Measurements from ENCODE around the gene ATCAY. TPM values are rescaled to one million over a fixed set of nuclear protein-coding genes. Genes with fewer than 3 reads are reported as not detected.

Gene ATCAY
- total RNA-seq, 1 experiment from 2014 or later: not detected

DNA sequence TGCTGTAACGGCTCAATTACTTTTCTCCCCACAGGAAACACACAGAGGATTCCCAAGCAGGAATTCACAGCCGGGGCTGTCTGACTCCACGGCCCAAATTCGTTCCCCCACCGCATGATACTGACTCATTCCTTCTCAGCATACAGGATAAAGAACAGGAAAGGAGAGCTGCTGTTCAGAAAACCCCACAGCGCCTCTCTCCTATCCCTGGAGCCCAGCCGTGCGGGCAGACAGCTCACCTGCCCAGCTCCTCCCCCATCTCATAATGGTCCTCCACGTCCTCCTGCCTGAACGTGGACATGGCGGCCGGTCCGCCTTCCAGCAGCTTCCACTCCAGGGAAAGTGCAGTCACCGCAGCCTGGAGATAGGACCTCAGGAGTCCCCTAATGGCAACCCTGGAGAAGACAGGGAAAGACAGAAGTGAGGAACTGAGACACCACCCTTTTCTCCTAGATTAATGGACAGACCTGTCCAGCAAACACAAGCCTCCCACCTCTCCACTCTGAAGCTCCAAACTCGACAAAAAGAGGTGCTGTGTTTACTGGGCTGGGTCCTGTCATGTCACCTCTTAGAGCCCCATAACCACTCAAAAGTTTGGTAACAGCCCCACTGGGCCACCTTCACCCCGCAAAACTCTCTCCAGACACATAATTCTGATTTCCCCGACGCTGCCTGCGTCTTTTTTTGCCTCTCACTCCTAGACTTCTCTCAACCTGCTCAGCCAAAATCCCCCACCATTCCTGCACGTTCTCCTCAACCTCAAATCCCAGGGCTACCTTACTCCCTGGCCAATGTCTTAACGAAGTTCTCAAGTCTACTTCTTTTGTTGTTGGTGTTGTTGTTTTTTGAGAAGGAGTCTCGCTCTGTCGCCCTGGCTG is 89.2 kb downstream of the ATCAY start:
- peak; percentile 37 for DNase-seq (ENCODE audit: low spot score)

DNA sequence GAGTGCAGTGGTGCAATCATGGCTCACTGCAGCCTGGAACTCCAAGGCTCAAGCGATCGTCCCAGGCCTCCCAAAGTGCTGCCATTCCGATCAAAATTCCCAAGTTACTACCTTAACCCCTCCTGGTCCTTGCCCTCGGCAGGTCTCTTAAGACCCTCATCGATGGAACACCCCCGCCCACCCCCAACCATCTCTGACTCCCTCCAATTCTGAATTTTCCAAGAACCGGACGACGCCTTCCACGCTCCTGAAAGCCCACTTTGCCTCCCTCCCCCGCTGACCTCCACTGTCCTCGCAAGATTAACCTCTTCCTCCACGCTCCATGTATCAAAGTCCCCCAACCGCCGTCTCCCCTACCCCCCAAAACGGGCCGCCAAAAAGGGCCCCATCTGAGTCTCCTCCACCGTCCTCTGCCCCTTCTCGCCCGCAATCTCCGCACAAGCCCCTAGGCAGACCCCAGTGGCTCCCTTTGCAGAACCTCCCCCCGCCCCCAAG is 89.9 kb downstream of the ATCAY start:
- DNase-seq (ENCODE audit: low spot score): no peak

DNA sequence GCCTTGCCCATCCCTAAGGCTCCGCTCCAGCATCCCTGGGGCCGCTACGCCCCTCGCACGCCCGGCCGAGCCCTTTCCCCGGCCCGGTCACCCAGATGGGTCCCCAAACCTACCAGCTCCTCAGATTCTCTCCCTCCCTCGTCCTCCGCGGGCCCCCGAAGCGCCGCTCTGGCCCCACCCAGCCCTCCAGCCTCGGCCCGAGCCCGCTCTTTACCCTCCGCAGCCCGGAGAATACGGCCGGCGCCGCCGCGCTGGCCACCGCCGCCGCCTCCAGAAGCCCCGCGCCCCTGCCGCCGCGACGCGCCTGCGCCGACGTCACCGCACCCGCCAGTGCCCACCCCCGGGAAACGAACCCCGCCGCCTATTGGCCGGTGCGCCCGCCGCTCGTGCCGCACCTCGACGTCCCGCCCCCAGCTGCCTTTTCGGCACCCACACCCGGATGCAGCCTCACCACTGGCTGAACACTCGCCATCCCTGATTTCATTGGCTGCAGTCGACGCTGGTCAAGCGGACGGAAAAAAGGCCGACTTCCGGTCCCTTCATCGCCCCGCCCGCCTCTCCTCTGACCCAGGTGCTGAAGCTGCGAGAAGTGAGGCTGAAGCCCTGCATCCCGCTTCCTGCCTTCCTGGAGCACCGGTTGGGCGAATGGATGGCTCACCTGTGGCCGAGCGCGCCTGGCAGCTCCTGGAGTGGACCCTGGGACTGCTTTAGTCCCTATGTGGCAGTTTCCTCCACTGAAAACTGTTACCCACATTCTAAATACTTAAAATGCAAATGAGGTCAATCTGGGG is 90.5 kb downstream of the ATCAY start, which contains the start of gene DAPK3:
TSS of gene DAPK3 (minus strand) at position 292 of the 791 bp plus-strand sequence. CDS start 1,364 bp downstream, outside the sequence.
- DNase-seq (ENCODE audit: low spot score): peak; percentile 92

DNA sequence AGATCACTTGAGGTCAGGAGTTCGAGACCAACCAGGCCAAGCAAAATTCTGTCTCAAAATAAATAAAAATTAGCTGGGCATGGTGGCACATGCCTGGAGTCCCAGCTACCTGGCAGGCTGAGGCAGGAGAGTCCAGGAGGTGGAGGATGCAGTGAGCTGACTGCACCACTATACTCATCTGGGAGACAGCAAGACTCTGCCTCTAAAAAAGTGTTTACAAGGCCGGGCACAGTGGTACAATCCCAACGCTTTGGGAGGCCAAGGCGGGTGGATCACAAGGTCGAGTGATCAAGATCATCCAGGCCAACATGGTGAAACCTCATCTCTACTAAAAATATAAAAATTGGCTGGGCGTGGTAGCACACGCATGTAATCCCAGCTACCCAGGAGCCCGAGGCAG is 94.7 kb downstream of the ATCAY start:
- DNase-seq (ENCODE audit: low spot score): no peak

DNA sequence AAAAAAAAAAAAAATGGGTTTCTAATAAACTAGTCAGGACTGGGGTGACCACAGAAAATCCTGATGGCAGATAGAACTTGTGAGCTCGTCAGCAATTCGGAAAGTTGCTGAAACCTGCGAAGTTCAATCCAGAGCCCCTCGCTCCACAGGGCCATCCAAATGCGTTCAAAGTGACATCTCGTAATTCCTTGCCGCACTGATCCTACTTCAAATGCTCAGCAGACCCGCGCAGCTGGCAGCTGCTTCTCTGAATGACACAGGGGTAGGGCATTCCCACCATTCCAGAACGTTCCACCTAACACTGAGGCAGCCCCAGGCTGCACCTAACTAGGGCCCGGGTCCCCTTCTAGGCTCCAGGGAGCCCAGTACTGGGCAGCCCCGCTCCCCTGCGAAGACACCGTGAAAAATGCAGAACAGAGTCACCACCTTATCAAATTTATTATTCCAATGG is 95.2 kb downstream of the ATCAY start:
- no peak for DNase-seq (ENCODE audit: low spot score)

DNA sequence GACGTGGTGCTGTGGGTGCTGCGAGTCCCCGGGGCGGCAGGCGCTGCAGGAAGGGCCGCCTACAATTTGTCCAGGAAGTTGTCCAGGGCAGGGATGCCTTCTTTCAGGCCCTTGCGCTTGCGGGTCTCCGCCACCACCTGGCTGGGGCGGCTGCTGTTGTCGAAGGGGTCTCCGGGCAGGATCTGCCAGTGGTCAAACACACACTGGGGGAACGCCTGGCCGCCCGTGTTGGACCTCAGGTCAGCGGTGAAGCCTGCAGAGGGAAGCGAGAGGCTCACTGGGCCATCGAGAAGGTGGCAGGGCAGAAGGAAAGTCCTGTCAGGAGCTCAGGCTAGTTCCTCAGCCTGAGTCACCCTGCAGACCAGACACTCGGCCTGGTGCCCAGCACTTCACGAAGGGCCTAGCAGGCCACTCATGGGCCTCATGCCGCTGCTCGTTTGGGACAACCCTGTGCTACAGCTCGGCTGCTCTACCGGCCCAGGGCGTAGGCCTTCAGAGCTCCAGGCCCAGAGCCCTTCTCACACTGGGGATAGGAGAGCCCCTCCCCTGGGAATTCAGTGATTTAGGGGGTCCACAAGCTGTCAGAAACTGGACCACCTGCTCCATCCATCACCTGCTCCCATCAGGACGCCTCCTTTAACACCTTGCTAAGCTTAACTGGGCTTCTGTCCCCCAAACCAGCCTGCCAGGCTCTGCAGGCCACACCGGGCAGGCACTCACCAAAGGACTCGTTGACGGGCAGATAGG is 96.2 kb downstream of the ATCAY start:
- DNase-seq (ENCODE audit: low spot score): no peak

Small RNA genes within 50 kb of the gene (small RNA-seq; reads per million reads assigned to genes)
- gene RN7SL202P: not detected

Other genes with a start within 250 kb of the ATCAY start
- 18.0 and 18.9 TPM in 2 replicates for gene PIP5K1C, start 180.2 kb upstream of the ATCAY start, total RNA-seq (2014; rRNA removed; shearing (Covaris generic))
- gene TJP3, start 172.3 kb upstream of the ATCAY start, total RNA-seq (2014; rRNA removed; shearing (Covaris generic)): 127 and 139 TPM in 2 replicates
- 31.4 TPM in 2 replicates for gene APBA3, start 119.0 kb upstream of the ATCAY start, total RNA-seq (2014; rRNA removed; shearing (Covaris generic))
- 50.7 and 59.5 TPM in 2 replicates for gene MRPL54, start 118.0 kb upstream of the ATCAY start, total RNA-seq (2014; rRNA removed; shearing (Covaris generic))
- not detected in 2 replicates for gene RAX2, start 108.5 kb upstream of the ATCAY start, total RNA-seq (2014; rRNA removed; shearing (Covaris generic))
- gene MATK, start 94.3 kb upstream of the ATCAY start, total RNA-seq (2014; rRNA removed; shearing (Covaris generic)): 0.92 TPM in 1 of 2 replicates, not detected in the other
- not detected in 2 replicates for gene ZFR2, start 11.6 kb upstream of the ATCAY start, total RNA-seq (2014; rRNA removed; shearing (Covaris generic))
- gene NMRK2, start 52.4 kb downstream of the ATCAY start, total RNA-seq (2014; rRNA removed; shearing (Covaris generic)): not detected in 2 replicates
- gene DAPK3, start 90.4 kb downstream of the ATCAY start, total RNA-seq (2014; rRNA removed; shearing (Covaris generic)): 75.4 and 84.8 TPM in 2 replicates
- 2,153 and 2,165 TPM in 2 replicates for gene EEF2, start 104.8 kb downstream of the ATCAY start, total RNA-seq (2014; rRNA removed; shearing (Covaris generic))
- 40.6 and 40.8 TPM in 2 replicates for gene PIAS4, start 127.1 kb downstream of the ATCAY start, total RNA-seq (2014; rRNA removed; shearing (Covaris generic))
- 67.4 and 72.7 TPM in 2 replicates for gene ZBTB7A, start 186.2 kb downstream of the ATCAY start, total RNA-seq (2014; rRNA removed; shearing (Covaris generic))
- 212 and 232 TPM in 2 replicates for gene MAP2K2, start 243.4 kb downstream of the ATCAY start, total RNA-seq (2014; rRNA removed; shearing (Covaris generic))

All from HT-29 (cell line).